ENCODE data around the gene OR3A2.

DNA sequence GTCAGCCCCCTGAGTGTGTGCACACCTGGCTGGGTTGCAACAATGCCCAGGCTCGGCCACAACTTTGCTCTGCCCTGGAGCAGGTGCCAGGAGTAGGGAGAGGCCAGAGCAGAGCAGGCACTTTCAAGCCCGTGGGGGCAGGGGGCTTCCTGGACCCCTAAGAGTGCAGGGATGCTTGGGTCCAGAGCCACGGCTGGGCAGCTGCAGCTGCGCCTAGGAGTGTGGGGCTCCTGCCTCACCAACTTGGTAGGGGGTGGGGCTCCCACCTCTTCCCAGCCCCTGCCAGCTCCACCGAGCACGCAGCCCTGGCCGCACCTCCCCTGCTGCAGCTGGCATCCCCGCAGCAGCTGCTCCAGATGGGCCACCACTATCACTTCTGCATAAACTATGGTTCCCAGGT, 7.8 kb downstream of the OR3A2 start:
- TF ChIP-seq, protein P1, sequence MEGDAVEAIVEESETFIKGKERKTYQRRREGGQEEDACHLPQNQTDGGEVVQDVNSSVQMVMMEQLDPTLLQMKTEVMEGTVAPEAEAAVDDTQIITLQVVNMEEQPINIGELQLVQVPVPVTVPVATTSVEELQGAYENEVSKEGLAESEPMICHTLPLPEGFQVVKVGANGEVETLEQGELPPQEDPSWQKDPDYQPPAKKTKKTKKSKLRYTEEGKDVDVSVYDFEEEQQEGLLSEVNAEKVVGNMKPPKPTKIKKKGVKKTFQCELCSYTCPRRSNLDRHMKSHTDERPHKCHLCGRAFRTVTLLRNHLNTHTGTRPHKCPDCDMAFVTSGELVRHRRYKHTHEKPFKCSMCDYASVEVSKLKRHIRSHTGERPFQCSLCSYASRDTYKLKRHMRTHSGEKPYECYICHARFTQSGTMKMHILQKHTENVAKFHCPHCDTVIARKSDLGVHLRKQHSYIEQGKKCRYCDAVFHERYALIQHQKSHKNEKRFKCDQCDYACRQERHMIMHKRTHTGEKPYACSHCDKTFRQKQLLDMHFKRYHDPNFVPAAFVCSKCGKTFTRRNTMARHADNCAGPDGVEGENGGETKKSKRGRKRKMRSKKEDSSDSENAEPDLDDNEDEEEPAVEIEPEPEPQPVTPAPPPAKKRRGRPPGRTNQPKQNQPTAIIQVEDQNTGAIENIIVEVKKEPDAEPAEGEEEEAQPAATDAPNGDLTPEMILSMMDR (IDR thresholded peaks at IDR 0.05) = no peak
- TF ChIP-seq POLR2AphosphoS5 (IDR thresholded peaks at IDR 0.05) = no peak
